ENCODE results near the gene SLC25A22. TPM values are rescaled to one million over a fixed set of nuclear protein-coding genes. Genes with fewer than 3 reads are reported as not detected.

Gene SLC25A22
- total RNA-seq, 1 experiment from 2014 or later: 11.1 TPM

DNA sequence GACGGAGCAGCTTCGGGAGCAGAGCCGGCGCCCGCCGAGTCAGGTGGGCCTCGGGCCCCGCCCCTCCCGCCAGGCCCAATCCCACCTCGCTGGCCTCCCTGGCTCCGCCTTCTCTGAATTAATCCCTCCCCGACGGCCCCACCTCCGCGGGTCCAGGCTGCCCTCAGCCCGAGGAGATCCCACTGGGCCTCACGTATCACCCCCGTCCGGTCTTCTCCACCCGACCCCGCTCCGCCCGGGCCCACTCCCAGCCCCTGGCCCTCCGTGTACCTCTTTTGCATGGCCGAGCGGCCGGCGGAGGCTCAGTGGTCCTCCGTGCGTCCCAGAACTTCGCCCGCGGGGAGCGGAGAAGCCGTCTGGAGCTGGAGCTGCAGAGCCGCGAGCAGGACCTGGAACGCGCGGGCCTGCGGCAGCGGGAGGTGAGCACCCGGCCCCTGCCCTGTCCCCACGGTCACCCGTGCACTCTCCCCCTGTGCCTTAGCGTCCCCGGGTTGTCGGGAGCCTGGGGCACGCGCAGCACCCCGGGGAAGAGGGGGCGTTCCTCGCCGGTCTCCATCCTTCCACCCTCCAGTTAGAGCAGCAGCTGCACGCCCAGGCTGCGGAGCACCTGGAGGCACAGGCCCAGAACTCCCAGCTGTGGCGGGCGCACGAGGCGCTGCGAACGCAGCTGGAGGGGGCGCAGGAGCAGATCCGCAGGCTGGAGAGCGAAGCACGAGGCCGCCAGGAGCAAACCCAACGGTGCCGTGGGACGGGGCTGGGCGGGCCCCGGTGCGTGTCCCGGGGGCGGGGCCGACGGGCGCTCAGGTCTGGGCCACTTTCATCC, 32.4 kb upstream of the SLC25A22 start:
- H3K4me3 ChIP-seq: no peak overlapping the region; the same call in 1 of the 2 replicates
- DNase-seq (ENCODE audit: low read depth in 1 of 2, low spot score in 2 of 2): no peak
- no peak overlapping the region for H3K27ac ChIP-seq
- H3K4me1 ChIP-seq (replicated peaks): peaks cover 47% of the 10 kb centered on the region
- 0 out of 2 replicates have a peak, but pooled peaks cover 5% of the 10 kb centered on the region for H3K36me3 ChIP-seq
- H3K9me3 ChIP-seq (replicated peaks): no peaks in the 10 kb centered on the region
- H3K27me3 ChIP-seq (replicated peaks): peaks cover 22% of the 10 kb centered on the region

DNA sequence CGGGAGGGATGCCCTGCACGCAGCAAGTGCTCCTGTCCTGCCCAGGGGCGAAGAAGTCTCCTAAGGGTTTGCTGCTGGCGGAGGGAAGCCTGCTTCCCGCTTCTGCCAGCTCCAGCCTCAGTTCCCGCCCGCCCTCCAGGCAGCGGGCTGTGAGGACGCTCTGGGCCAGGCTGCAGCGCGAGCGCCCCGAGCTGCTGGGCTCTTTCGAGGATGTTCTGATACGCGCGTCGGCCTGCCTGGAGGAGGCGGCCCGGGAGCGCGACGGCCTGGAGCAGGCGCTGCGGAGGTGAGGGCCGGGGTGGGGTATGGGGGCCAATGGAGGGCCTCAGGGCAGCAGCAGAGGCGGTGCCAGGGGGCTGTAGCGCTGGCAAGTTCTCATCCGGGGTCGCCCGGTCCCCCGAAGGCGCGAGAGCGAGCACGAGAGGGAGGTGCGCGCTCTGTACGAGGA, 31.8 kb upstream of the SLC25A22 start:
- H3K36me3 ChIP-seq: 0 out of 2 replicates have a peak, but pooled peaks cover 5% of the 10 kb centered on the region
- no peak for DNase-seq (ENCODE audit: low read depth in 1 of 2, low spot score in 2 of 2)
- no peak overlapping the region for H3K27ac ChIP-seq
- no peak overlapping the region; the same call in 1 of the 2 replicates for H3K4me3 ChIP-seq
- no peaks in the 10 kb centered on the region for H3K9me3 ChIP-seq (replicated peaks)
- peaks cover 42% of the 10 kb centered on the region for H3K4me1 ChIP-seq (replicated peaks)
- peaks cover 22% of the 10 kb centered on the region for H3K27me3 ChIP-seq (replicated peaks)

- H3K27me3 ChIP-seq (replicated peaks): peaks cover 22% of the 10 kb centered on the region
- no peak overlapping the region for H3K27ac ChIP-seq
- H3K4me1 ChIP-seq (replicated peaks): peaks cover 36% of the 10 kb centered on the region
- DNase-seq (ENCODE audit: low read depth in 1 of 2, low spot score in 2 of 2): no peak
- 0 out of 2 replicates have a peak, but pooled peaks cover 5% of the 10 kb centered on the region for H3K36me3 ChIP-seq
- H3K4me3 ChIP-seq: no peak overlapping the region
- H3K9me3 ChIP-seq (replicated peaks): no peaks in the 10 kb centered on the region
Observed at GRCh38 chr11:829176-829846, 31.2 kb upstream of the SLC25A22 start.

DNA sequence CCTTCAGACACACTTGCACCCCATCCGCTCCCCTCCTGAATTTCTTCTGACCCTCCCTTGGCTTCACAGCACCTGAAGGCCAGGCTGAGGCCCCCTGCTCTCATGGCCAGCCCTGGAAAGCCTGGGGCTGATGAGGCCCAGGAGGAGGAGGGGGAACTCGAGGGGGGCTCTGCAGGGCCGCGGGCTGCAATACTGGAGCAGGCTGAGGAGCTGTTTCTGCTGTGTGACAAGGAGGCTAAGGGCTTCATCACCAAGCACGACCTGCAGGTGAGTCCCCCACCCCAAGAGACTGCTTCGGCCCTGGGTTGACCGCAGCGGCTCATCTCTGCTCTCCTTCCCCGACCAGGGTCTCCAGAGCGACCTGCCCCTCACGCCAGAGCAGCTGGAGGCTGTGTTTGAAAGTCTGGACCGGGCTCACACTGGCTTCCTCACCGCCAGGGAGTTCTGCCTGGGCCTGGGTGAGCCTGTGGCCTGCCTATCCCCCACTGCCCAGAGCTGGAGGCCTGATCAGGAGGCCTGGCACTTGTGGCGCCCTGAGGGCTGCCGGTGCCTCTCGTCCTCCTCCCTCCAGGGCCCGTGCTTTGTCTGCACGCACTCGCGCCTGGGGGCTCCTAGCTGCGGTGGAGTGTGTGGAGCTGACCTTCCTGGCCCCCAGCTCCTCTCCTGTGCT, 30.6 kb upstream of the SLC25A22 start:
- Histone ChIP-seq H3K4me1 (replicated peaks) (peaks cover 29% of the 10 kb centered on the region), H3K27me3 (replicated peaks) (peaks cover 22% of the 10 kb centered on the region), H3K4me3 (no peak overlapping the region), H3K9me3 (replicated peaks) (no peaks in the 10 kb centered on the region), H3K36me3 (0 out of 2 replicates have a peak, but pooled peaks cover 2% of the 10 kb centered on the region), H3K27ac (no peak overlapping the region)
- DNase-seq (ENCODE audit: low read depth in 1 of 2, low spot score in 2 of 2): no peak

GRCh38 chr11:827897-828192, 29.8 kb upstream of the SLC25A22 start, which contains the start of gene CRACR2B:
CRACR2B (plus strand) TSS chr11:827919; CDS start chr11:828608, 689 bp downstream.
- H3K4me1 ChIP-seq (replicated peaks): peaks cover 27% of the 10 kb centered on the region
- no peaks in the 10 kb centered on the region for H3K36me3 ChIP-seq
- peaks cover 22% of the 10 kb centered on the region for H3K27me3 ChIP-seq (replicated peaks)
- no peak for DNase-seq (ENCODE audit: low read depth in 1 of 2, low spot score in 2 of 2)
- no peaks in the 10 kb centered on the region for H3K9me3 ChIP-seq (replicated peaks)
- H3K27ac ChIP-seq: no peak within 1 kb of the TSS
- H3K4me3 ChIP-seq: no peak within 1 kb of the TSS

GRCh38 chr11:827146-827896, 29.2 kb upstream of the SLC25A22 start:
- H3K36me3 ChIP-seq: no peaks in the 10 kb centered on the region
- H3K4me1 ChIP-seq (replicated peaks): peaks cover 23% of the 10 kb centered on the region
- H3K9me3 ChIP-seq (replicated peaks): no peaks in the 10 kb centered on the region
- peaks cover 22% of the 10 kb centered on the region for H3K27me3 ChIP-seq (replicated peaks)
- no peak for DNase-seq (ENCODE audit: low read depth in 1 of 2, low spot score in 2 of 2)
- no peak overlapping the region for H3K27ac ChIP-seq
- H3K4me3 ChIP-seq: no peak overlapping the region

DNA sequence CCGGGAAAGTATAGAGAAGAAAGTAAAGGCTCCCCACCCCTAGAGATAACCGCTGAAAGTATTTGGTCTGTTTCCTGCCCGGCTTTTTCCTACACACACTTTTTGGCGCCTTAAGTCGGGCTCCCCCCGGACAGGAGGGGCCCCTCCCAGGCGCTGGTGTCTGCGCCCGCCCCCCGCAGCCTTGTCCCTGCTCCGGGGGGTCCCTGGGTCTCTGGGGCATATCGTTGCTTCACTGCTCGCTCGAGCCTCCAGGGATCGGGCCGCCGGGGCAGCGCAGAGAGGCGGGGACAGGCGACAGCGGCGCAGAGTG, 28.7 kb upstream of the SLC25A22 start:
- Histone ChIP-seq H3K4me1 (replicated peaks) (peaks cover 18% of the 10 kb centered on the region), H3K27me3 (replicated peaks) (peaks cover 22% of the 10 kb centered on the region), H3K4me3 (no peak overlapping the region), H3K9me3 (replicated peaks) (no peaks in the 10 kb centered on the region), H3K36me3 (no peaks in the 10 kb centered on the region), H3K27ac (no peak overlapping the region)
- no peak for DNase-seq (ENCODE audit: low read depth in 1 of 2, low spot score in 2 of 2)

- Histone ChIP-seq H3K4me1 (replicated peaks) (peaks cover 18% of the 10 kb centered on the region), H3K9me3 (replicated peaks) (no peaks in the 10 kb centered on the region), H3K4me3 (no peak overlapping the region), H3K36me3 (no peaks in the 10 kb centered on the region), H3K27me3 (replicated peaks) (peaks cover 22% of the 10 kb centered on the region), H3K27ac (no peak overlapping the region)
- no peak for DNase-seq (ENCODE audit: low read depth in 1 of 2, low spot score in 2 of 2)
Observed at GRCh38 chr11:826227-826621, 28.1 kb upstream of the SLC25A22 start.

GRCh38 chr11:825366-826226, 27.5 kb upstream of the SLC25A22 start:
- no peaks in the 10 kb centered on the region for H3K36me3 ChIP-seq
- DNase-seq (ENCODE audit: low read depth in 1 of 2, low spot score in 2 of 2): no peak
- H3K4me1 ChIP-seq (replicated peaks): peaks cover 21% of the 10 kb centered on the region
- no peak overlapping the region for H3K27ac ChIP-seq
- no peaks in the 10 kb centered on the region for H3K9me3 ChIP-seq (replicated peaks)
- peaks cover 18% of the 10 kb centered on the region for H3K27me3 ChIP-seq (replicated peaks)
- no peak overlapping the region for H3K4me3 ChIP-seq

DNA sequence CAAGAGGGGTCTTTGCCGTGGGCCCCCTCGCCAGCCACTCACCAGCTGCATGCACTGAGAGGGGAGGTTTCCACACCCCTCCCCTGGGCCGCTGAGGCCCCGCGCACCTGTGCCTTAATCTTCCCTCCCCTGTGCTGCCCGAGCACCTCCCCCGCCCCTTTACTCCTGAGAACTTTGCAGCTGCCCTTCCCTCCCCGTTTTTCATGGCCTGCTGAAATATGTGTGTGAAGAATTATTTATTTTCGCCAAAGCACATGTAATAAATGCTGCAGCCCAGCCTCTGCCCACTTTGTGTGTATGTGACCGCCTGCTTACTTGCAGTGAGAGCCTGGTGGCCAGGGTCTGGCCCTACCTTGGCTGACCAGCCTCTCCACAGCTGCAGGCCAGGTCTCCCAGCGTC, 26.9 kb upstream of the SLC25A22 start:
- H3K27ac ChIP-seq: no peak overlapping the region
- no peak overlapping the region for H3K4me3 ChIP-seq
- DNase-seq (ENCODE audit: low read depth in 1 of 2, low spot score in 2 of 2): no peak
- peaks cover 11% of the 10 kb centered on the region for H3K27me3 ChIP-seq (replicated peaks)
- H3K36me3 ChIP-seq: no peaks in the 10 kb centered on the region
- H3K9me3 ChIP-seq (replicated peaks): no peaks in the 10 kb centered on the region
- peaks cover 20% of the 10 kb centered on the region for H3K4me1 ChIP-seq (replicated peaks)

- DNase-seq (ENCODE audit: low read depth in 1 of 2, low spot score in 2 of 2): no peak
Observed at GRCh38 chr11:824292-824880, 26.3 kb upstream of the SLC25A22 start.

DNA sequence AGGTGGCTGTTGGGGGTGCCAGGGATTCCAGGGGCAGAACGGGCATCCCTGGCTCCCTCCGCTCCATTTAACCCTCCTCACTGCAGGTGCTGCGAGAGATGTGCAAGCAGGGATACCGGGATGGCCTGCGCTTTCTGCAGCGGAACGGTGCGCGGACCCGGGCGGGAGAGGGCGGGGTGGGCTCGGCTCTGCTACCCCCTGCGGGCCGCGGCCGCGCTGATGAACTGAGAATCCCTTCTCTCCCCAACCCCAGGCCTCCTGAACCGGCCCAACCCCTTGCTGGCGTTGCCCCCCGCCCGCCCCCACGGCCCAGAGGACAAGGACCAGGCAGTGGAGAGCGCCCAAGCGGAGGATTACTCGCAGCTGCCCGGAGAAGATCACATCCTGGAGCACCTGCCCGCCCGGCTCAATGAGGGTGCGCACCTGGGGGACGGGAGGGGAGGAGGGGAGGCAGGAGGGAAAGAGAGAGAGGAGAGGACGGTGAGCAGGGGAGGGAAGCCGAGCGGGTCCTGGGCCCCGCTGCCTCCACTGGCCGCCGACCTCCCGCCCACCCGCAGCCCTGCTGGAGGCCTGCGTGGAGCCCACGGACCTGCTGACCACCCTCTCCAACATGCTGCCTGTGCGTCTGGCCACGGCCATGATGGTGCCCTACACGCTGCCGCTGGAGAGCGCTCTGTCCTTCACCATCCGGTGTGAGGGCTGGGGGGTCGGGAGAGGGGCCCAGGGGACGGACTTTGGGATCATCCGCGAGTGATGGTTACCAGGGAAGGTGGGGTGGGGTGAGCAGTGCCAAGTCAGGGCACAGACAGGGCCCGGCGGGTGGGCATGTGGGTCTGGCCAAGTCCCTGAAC, 25.6 kb upstream of the SLC25A22 start:
- Histone ChIP-seq H3K36me3 (no peaks in the 10 kb centered on the region), H3K9me3 (replicated peaks) (no peaks in the 10 kb centered on the region), H3K27ac (no peak overlapping the region), H3K4me3 (no peak overlapping the region), H3K4me1 (replicated peaks) (peaks cover 20% of the 10 kb centered on the region), H3K27me3 (replicated peaks) (no peaks in the 10 kb centered on the region)
- no peak for DNase-seq (ENCODE audit: low read depth in 1 of 2, low spot score in 2 of 2)

More at GRCh38 chr11:824292-824880, 26.3 kb upstream of the SLC25A22 start:
- H3K27me3 ChIP-seq (replicated peaks): peaks cover 6% of the 10 kb centered on the region
- H3K4me1 ChIP-seq (replicated peaks): peaks cover 15% of the 10 kb centered on the region
- H3K9me3 ChIP-seq (replicated peaks): no peaks in the 10 kb centered on the region
- no peak overlapping the region for H3K4me3 ChIP-seq
- no peak overlapping the region for H3K27ac ChIP-seq
- H3K36me3 ChIP-seq: no peaks in the 10 kb centered on the region
